ENCODE data around the gene KIFC1.

Gene KIFC1

DNA sequence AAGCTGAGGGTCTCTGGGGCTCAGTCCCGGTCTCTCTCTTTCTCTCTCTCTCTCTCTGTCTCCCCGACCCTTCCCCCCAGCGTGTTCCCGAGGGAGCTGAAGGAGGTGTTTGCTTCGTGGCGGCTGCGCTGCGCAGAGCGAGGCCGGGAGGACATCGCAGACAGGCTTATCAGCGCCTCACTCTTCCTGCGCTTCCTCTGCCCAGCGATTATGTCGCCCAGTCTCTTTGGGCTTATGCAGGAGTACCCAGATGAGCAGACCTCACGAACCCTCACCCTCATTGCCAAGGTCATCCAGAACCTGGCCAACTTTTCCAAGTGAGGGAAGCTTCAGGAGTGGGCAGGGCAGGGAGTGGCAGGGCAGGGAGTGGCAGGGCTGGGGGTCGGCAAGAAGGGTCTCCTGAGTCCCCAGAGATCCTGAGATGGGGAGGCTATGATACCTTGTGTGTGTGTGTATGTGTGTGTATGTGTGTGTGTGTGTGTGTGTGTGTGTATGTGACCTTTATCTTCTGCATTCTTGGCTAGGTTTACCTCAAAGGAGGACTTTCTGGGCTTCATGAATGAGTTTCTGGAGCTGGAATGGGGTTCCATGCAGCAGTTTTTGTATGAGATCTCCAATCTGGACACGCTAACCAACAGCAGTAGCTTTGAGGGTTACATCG is 49.2 kb downstream of the KIFC1 start:
- no peak for DNase-seq (ENCODE audit: low read depth in 1 of 2, low spot score in 1 of 2)

DNA sequence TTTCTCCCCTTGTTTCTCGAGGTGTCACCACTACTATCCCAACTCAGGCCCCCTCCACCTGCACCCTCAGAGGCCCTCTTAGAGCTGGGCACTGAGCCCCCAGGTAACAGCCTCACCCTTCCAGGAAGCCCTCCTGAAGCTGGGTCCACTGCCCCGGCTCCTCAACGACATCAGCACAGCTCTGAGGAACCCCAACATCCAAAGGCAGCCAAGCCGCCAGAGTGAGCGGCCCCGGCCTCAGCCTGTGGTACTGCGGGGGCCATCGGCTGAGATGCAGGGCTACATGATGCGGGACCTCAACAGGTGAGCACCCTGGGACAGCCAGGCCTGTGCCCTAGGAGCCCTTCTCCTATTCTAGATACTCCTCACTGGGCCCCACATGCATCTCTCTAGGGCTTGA is 49.8 kb downstream of the KIFC1 start:
- no peak for DNase-seq (ENCODE audit: low read depth in 1 of 2, low spot score in 1 of 2)

DNA sequence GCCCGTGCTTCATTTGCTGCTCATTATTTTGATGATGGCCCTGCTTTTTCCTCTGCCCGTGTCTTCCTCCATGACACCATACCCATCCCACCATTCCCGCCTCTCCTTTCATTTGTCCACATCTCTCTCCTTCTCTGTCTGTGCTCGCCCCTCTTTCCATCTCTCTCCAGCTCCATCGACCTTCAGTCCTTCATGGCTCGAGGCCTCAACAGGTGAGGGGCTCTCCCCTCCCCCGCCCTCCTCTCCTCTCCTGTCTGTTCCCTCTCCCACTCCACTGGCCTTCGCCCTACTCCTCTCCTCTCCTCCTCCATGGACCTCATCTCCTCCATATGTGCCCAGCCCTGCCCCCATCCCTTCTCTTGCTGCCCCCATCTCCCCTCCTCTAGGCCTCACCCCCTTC is 50.7 kb downstream of the KIFC1 start:
- DNase-seq (ENCODE audit: low read depth in 1 of 2, low spot score in 1 of 2), result no peak

DNA sequence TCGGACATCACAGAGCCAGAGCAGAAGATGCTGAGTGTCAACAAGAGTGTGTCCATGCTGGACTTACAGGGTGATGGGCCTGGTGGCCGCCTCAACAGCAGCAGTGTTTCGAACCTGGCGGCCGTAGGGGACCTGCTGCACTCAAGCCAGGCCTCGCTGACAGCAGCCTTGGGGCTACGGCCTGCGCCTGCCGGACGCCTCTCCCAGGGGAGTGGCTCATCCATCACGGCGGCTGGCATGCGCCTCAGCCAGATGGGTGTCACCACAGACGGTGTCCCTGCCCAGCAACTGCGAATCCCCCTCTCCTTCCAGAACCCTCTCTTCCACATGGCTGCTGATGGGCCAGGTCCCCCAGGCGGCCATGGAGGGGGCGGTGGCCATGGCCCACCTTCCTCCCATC is 51.4 kb downstream of the KIFC1 start:
- no peak for DNase-seq (ENCODE audit: low read depth in 1 of 2, low spot score in 1 of 2)

DNA sequence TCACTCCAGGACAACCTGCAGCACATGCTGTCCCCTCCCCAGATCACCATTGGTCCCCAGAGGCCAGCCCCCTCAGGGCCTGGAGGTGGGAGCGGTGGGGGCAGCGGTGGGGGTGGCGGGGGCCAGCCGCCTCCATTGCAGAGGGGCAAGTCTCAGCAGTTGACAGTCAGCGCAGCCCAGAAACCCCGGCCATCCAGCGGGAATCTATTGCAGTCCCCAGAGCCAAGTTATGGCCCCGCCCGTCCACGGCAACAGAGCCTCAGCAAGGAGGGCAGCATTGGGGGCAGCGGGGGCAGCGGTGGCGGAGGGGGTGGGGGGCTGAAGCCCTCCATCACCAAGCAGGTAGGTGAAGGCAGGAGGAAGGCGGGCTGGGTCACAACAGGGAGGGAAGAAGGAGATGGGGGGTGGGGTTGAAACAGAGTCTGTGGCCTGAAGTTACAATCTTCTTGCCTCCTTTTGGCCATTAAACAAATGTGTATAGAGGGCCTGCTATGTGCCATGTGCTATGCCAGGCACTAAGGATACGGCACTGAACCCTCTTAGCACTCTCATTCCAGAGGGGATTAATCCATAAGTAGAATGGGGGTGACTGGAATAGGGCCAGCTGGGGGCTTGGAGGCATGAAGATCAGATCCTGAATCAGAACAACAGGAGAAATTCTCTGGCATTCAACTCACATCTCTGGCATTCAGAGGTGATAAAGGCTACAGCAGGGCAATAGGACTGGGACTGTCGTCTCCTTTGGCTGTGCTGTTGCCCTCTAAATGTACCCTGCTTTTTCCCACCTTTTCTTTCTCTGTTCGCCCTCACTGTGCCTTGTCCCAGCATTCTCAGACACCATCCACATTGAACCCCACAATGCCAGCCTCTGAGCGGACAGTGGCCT is 52.2 kb downstream of the KIFC1 start:
- DNase-seq (ENCODE audit: low read depth in 1 of 2, low spot score in 1 of 2), result no peak

DNA sequence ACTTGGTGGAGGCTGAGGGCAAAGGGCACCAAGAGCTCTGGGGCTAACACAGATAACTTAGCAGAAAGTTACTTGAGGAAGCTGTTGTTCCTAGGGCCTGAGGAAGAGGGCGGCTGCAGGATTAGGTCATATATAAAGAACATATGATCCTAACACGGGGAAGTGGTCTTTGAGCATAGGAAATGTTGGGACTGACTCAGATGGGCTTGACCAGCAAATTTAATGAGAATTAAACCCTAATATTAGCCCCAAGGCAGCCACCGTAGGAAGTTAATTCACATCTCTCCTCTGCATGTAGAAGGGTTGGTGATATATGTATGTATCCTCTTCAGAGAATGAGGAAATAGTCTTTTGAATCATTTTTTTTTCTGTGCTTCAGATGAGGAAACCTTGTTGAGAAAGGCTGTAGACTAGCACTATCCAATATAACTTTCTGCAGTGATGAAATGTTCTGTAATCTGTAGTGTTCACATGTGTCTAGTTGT is 53.5 kb downstream of the KIFC1 start:
- DNase-seq (ENCODE audit: low read depth in 1 of 2, low spot score in 1 of 2), result no peak

DNA sequence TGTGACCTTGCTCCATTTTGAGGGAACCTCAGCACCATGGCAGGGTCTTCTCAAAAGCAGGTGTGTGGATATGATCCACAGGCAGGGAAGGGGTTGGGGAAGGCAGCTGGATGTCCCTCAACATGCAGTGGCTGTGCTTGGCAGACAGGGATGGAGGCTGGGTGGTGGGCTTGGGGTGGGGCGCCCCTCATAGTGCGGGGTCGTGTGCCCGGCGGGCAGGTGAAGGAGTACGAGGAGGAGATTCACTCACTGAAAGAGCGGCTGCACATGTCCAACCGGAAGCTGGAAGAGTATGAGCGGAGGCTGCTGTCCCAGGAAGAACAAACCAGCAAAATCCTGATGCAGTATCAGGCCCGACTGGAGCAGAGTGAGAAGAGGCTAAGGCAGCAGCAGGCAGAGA is 54.7 kb downstream of the KIFC1 start:
- no peak for DNase-seq (ENCODE audit: low read depth in 1 of 2, low spot score in 1 of 2)

DNA sequence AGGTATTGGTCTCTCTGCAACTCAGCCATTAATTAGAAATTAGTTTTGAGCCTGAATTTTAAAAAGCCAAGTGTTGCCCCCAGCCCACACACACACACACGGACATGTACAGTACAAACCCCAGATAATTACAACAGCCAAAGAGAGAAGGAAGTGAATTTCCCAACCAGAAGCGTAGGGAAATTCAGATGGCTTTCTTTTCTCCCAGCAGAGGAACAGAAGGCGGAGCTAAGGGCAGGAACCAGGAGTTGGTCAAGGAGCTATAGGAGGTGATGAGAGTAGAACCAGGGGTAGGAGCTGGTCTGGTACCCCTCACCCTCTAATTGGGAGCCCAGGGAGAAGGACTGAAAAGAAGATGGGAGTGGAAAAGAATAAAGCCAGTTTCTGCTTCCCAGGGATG is 58.8 kb downstream of the KIFC1 start:
- DNase-seq (ENCODE audit: low read depth in 1 of 2, low spot score in 1 of 2), result no peak

DNA sequence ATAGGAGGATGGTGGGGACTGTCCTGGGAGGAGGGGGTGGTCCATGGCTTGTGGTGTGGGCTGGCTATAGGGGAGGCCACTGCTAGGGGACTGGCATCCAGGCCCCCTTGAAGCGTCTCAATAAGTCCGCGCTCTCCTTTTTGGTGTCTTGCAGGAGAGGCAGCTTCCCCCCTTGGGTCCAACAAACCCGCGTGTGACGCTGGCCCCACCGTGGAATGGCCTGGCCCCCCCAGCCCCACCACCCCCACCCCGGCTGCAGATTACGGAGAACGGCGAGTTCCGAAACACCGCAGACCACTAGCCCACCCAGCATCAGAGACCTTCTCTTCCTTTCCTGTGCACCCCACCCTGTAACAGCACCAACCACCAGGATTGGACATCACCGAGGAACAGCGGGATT is 60.0 kb downstream of the KIFC1 start:
- DNase-seq (ENCODE audit: low read depth in 1 of 2, low spot score in 1 of 2), result no peak

DNA sequence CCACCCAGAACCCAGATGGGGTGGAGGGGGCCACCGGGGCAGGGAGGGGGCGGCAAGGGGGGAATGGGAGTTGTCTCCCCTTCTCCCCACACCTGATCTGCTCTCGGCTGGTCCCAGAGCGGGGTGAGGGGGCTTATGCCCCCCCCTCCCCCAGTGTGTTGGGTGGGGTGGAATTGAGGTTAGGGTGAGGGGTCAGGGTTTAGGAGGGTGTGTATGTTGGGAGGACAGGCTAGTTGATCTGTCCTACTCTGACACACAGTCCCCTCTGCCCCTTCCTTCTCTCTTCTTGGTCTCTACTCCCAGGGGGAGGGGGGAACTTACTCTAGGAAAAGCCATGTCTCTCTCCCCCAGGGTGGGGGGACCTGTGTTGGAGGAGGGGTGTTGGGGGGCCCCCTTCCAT is 60.9 kb downstream of the KIFC1 start:
- no peak for DNase-seq (ENCODE audit: low read depth in 1 of 2, low spot score in 1 of 2)

DNA sequence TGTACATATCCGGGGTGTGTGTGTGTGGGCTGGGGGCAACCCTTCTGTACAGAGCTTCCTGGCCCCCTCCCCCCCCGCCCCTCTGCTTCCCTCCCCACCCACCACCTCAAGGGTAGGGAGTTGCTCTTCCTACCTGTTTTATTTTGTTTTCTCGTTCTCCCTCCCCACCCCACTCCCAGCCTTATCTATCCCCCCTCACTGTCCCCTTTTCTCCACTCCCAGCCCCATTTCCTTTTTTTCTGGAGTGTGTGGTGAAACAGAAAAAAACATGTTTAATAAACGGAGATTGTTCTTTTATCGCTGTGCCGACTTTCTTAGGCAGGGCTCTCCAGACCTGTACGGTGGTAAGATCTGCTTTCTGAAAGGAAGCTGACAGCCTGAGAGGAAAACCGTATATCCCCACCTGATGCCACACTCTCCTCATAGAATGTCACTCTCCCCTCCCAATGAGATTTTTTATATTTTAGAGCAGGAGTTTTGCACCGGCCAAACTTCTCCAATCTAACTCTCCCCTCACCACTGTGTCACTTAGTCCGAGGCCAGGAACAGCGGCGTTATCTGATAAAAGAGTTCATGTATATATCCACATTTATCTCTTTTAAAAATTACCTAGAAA is 61.9 kb downstream of the KIFC1 start:
- no peak for DNase-seq (ENCODE audit: low read depth in 1 of 2, low spot score in 1 of 2)

DNA sequence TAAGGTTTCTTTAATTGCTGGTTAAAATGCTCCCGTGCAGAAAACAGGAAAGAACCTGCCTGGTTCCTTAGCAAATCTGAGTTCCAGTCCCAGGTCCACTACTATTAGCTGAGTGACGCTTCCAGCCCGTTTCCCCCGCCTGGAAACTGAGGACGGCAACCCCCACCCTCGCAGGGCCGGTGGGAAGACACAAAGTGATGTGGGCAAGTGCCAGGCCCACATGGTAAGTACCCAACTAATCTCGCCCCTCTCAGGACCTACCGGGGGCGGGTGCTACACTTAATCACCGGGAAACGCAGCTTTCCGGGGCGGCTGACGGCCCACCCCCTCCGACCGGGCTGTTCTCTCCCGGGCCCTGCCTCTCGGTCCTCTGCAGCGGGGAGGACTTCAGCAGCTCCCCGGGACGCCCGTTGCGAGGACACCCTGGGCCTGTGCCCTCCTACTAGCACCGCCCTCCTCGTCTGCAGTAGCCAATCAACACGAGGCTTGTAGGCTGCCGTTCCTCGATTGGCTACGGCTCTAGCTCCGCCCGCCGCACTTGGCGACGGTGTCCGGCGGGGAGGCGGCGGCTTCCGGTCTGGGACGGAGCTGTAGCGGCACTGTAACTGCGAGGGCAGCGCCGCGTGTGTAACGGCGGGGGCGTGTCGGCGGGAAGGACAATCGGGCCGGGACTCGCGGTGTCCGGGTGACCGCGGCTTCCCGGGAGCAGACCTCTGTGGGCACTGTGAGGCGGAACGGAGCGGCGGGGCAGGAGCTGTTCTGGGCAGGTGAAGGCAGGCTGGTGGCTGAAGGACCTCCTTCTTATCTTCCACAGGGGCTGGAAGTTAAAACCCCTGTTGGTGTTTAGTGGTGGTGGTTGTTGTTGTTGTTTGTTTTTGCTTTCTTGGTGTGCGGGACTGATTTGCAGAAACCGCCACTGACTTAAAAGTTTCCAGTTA is 62.7 kb downstream of the KIFC1 start, which contains the start of gene ZBTB9:
ZBTB9 (plus strand) TSS at position 568 of the 938 bp plus-strand sequence. CDS start 525 bp downstream, outside the sequence.
- peak; percentile 85 to 89 for DNase-seq (ENCODE audit: low read depth in 1 of 2, low spot score in 1 of 2)

DNA sequence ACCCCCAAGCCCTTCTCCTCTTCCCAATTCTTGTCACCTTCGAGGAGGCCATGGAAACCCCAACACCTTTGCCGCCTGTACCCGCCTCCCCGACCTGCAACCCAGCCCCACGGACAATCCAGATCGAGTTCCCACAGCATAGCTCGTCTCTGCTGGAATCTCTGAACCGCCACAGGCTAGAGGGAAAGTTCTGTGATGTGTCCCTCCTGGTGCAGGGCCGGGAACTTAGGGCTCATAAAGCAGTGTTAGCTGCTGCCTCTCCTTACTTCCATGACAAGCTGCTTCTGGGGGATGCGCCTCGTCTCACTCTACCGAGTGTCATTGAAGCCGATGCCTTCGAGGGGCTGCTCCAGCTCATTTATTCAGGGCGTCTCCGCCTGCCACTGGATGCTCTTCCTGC is 63.4 kb downstream of the KIFC1 start:
- DNase-seq (ENCODE audit: low read depth in 1 of 2, low spot score in 1 of 2), result no peak

DNA sequence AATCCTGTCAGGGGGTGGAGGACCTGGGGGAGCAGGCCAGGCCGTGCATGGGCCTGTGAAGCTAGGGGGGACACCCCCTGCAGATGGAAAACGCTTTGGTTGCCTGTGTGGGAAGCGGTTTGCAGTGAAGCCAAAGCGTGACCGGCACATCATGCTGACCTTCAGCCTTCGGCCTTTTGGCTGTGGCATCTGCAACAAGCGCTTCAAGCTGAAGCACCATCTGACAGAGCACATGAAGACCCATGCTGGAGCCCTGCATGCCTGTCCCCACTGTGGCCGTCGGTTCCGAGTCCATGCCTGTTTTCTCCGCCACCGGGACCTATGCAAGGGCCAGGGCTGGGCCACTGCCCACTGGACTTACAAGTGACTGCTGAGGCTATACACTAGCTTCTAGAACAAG is 64.5 kb downstream of the KIFC1 start:
- DNase-seq (ENCODE audit: low read depth in 1 of 2, low spot score in 1 of 2), result no peak

DNA sequence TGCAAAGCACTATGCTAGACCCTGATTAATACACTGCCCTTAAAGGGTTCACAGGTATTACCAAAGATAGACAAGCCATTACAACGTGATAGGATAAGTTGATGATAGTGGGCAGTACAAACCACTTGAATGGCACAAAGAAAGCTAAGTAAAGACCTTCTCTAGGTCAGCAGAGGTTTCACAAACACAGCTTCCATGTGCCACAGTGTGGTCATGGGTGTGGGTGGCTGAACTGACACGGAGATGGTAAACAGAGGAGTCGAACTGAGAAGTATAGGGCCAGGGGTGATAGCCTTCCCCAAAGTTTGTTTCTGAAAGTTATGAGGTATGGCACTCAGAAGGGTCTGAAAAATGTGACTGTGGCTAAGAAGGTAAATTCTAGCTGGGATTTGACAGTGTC is 67.1 kb downstream of the KIFC1 start:
- no peak for DNase-seq (ENCODE audit: low read depth in 1 of 2, low spot score in 1 of 2)

DNA sequence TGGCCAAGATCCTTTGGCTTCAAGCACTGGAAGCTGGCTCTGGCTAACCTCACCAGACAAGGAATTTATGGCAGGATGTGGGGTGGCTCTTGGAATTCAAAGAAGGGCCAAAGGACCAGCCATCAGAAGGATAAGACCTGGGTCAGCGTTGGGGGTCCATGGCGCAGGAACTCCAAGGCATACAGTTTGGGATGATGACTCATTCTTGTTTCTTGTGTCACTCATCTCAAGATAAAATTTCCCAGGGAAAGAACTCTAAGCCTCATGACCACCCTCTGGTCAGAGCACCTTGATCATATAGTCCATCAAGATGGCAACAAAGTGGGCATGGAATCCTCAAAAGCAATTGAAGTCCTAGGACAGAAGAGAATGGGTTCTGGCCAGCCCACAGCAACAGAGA is 67.6 kb downstream of the KIFC1 start:
- no peak for DNase-seq (ENCODE audit: low read depth in 1 of 2, low spot score in 1 of 2)

Data from activated T-helper 1 cell treated with anti-CD3 and anti-CD28 coated beads, Interleukin-2, amount 50 U/mL, for 16 hours (primary cell).